NCI-H524 (cell line): Measurements from ENCODE around the gene GEMIN4.
"Not testable (repeated sequence)": the region's sequence is repeated elsewhere in the genome, so short reads cannot be mapped to it uniquely, and the experiment has no call there.

Experiments used
- DNase-seq, 2 experiments: peaks; one replicate each; lab custom pipeline; 2025; lab: John Stamatoyannopoulos, UW

Gene GEMIN4

DNA sequence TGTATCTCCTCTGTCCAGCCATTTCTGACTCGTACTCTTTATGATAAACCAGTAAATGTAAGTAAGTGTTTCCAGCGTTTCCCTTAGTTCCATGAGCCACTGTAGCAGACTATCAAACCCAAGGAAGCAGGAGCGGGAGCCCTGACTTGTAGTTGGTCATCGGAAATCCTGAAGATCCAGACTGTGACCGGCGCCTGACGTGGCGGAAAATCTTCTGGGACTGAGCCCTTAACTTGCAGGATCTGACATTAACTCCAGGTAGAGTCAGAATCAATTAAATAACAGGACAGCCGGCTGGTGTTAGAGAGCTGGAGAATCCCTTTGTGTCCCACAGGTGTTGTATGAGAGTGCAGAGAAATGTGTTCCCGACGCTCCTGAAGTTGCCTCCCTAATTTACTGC lies 26.0 kb upstream of the GEMIN4 start:
- DNase-seq, result no peak

DNA sequence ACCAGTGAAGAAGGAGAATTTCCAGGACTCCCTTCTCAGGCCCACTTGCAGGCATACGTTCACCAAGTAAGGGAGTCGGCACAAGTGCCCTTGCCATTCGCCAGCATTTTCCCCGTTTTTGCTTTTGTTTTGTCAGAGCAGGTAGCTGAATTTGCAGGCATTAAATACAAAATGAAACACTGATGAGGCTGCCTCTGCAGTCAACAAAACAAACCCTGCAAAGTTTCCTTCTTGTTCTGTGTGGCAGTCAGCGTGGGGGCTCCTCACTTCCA lies 22.2 kb upstream of the GEMIN4 start:
- DNase-seq, result no peak

DNA sequence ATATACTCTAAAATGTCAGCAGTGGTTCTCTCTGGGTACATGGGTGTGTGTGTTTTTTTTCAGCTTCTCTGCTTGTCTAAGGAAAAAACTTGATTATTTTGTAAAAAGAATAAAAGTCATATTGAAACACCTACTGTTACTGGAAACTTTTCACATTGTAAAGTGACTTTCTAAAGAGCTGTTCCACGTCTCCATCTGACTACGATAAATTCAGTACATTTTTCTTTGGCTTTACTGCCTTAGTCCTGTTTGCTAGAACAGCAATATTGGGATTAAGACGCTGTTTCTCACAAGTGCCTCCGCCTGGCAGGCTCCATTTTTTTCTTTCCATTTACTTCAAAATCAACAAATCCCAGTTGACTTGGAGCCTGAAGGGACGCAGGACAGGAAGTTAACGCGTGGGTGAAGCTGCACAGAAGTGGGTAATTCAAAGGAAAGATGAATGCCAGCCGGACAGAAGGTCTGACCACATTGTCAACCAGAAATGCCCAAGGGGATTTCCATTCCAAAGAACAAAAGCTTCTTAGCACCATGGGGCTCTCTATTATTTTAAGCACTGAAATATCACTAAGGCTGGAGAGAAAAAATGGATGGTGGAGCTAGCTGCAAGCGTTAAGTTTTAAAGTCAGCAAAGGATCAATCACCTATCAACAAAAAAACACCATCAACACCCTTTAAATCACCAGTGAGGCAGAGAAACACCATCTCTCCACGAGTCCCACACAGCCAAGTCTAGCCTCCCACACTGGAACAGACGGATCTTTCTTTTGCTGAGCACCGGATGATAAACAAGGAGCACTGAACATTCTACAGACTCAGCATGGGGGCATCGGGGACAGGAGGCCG lies 21.6 kb upstream of the GEMIN4 start:
- DNase-seq, result no peak

DNA sequence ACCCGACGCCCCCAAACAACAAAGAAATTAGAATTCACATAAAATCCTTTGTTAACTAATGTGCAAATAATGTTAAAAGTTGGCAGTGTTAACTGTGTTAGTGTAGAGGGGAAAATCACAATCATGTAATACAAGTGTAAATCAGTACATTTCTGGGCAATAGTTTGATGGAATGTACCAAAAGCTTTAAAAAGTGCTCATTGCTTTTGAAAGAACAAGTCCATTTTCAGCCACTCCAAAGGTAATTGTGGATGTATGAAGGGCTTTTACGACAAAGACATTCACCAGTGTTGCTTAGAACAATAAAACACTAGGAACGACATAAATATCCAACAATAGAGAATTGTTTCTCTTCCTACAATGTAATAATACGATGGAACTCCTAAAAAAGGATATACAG lies 21.0 kb upstream of the GEMIN4 start:
- DNase-seq, result no peak

DNA sequence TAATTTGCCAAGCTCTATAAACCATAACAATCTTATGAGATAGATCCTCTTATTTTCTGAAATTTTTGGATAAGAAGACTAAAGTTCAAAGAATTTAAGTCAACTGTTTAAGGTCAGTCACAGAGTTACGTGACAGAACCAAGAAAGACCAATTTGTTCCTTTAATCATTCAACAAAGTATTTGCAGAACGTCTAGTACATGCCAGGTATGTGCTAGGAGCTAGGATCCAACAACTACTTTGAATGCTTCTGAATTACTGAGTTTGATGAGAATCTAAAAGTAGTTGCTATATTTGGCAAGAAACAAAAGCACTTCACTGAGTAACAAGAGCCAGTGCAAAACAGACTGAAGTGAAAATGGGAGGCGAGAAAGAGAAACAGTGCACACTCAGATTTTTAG lies 15.0 kb upstream of the GEMIN4 start:
- no peak for DNase-seq

DNA sequence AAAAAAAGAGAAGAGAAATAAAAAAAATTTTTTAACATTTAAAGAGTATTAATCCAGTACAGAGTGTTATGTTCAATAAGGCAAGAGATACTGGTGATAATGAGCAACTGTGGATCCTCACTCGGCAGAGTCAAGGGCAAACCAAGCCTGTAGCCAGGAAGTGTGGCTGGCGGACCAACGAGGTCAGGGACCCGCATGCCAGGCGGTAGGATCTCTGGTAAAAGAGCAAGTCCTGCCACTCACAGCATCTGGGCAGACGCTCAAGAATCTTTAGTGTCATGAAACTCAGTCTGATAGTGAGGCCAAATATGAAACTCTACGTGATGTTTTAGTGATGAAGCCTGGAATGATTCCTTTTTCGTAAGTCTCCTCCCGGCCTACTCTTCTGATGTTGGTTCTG lies 8.3 kb upstream of the GEMIN4 start:
- no peak for DNase-seq

DNA sequence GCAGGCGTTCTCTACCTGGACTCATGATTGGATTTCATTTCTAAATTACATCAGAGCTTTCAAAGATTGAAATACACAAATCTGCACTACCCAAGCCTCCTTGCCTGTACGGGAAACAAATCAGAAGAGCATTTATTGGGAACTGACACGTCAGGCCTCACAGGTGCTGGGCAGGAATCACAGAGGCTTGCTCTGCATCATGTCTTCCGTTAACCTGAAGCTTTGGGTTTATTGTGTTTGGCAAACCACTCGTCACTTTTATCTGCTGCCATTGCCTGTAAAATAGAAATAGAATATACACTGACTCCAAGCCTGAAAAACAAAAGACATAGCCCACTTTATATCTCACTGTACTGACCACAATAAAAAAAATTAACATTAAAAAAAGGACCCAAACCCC lies 7.9 kb upstream of the GEMIN4 start:
- no peak for DNase-seq

DNA sequence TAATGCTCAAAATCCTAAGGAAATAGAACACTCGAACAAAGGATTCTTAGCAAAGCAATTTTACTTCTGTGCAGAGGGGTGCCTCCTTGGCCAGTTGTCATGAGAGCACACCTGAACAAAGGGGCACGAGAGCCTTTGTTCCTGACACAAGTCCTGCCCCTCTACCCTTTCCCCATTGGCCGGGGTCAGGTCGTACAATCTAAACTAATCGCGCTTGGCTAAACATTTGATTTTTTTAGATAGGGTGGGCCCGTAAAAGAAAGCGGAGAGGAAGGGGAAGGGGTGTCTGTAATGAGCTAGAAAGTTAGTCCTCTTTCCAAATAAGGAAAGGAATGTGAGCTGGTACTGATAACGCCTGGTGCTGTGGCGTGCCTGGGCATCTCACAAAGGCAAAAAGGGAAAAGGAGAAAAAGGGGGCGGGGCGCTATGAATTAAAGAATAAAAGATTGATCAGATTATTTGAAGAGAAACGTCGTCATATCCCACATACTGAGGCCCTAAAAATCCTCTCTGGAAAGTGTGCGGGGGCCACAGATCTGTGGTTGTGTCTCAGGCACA lies 4.0 kb upstream of the GEMIN4 start:
- DNase-seq, result not testable (repeated sequence)

DNA sequence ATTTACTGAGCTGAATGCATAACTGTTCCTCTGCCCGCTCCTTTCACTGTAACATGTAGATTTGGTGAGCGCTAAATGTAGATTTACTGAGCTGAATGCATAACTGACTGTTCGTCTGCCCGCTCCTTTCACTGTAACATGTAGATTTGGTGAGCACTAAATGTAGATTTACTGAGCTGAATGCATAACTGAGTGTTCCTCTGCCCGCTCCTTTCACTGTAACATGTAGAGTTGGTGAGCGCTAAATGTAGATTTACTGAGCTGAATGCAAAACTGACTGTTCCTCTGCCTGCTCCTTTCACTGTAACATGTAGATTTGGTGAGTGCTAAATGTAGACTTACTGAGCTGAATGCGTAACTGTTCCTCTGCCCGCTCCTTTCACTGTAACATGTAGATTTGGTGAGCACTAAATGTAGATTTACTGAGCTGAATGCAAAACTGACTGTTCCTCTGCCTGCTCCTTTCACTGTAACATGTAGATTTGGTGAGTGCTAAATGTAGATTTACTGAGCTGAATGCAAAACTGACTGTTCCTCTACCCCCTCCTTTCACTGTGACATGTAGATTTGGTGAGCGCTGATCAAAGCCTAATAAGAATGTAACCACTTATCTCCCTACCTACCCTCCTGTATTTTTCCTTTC lies 3.4 kb upstream of the GEMIN4 start:
- DNase-seq, result not testable (repeated sequence)

DNA sequence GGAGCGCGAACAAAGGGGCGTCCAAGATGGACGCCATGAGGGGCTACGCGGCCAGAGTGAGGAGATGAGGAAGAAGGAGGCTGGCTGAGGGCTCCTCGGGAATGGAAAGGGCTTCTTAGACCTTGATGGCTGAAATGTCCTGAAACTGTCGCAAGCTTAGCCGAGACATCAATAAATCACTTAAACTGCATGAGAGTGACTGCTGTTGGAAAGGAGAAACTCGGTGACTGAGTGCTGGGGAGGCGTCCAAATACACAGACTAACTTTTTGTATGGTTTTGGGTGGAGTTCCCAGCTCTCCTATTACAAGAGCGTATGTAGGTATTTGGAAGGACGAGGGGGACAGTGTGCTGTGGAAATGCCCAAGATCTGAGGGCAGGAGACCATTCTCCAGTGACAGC lies 1.4 kb upstream of the GEMIN4 start:
- no peak for DNase-seq

DNA sequence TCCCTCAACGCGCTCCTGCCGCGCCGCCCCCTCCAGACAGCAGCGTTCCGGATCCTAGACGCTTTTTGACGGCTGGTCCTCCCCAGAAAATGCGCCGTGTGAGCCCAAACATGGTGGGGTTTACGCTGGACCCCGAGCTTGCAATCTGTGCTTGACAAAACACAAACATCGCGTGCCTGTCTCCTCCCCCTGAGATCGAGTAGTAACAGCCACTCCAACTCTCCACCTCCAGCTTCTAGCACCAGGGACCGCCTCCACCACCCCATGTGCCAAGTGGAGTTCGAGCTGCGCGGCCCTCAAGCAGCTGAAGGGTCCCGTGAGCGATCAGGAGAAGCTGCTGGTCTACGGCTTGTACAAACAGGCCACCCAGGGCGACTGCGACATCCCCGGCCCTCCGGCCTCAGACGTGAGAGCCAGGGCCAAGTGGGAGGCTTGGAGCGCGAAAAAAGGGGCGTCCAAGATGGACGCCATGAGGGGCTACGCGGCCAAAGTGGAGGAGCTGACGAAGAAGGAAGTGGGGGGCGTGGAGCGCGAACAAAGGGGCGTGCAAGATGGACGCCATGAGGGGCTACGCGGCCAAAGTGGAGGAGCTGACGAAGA lies 656 bp upstream of the GEMIN4 start:
- peak in 1 of 2 experiments; percentile 36 for DNase-seq

DNA sequence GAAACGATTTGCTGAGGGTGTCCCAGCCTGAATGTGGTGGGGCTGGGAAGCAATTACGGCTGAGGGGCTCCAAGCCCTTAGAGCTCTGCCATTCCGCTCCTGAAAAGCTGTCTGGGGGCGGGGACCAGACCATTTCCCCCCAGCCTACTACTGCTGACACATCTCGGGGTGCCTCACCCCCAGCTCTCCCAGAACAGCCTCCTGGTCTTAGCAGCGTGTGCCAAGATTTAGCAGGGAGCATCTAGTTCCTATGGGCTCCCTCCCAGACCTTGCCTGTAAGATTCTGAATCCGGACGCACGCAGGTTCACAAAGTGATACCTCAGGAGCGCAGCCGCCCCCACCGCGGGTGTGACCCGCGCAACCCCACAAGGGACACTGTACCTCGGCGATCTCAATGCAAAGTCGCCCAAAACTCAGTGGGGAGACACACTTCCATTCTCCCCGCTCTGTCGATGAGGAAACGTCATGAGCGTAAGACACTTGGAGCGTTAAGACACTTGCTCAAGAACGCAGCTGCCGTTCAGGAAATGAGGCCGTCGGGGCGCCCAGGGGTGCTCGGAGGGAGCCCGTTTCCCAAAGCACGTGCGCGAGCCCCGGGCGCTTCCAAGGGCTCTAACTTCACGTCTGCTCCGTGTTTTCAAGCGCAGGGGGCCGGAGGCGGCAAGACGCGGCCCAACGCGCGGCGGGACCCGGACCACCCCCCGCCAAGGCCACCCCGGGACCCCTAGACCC lies 629 bp downstream of the GEMIN4 start:
- DNase-seq, result peak in 1 of 2 experiments; percentile 44

DNA sequence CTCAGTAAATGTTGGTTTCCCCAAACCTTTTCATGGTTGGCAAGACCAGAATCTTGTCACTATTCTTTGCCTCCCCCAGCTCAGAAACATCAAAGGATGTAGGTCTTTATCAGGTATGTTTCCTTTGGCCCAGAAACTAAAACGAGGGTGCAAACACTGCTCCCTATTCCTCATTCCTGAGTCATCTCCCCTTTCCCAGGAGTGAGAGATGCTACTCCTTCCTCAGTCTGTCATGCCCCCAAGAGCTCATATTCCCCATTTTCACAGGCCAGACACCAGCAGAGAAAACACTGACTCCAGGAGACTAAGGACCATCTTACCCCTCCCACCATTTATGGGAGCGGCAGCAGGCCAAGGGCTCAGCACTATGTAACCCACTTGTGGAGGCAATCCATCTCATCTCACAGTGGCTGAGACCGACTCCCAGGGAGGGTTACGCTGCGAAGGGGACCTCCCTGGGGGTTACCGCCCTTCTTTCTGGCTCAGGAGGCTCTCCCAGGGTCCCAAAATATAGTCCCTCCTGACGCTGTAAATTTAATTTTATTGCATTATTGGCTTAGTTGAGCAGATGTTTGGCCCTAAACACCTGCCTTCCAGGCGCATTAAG lies 1.5 kb downstream of the GEMIN4 start:
- no peak for DNase-seq

DNA sequence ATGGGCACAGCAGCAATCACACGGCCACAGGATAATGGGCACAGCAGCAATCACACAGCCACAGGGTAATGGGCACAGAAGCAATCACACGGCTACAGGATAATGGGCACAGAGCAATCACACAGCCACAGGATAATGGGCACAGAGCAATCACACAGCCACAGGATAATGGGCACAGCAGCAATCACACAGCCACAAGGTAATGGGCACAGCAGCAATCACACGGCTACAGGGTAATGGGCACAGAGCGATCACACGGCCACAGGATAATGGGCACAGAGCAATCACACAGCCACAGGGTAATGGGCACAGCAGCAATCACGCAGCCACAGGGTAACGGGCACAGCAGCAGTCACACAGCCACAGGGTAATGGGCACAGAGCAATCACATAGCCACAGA lies 2.7 kb downstream of the GEMIN4 start:
- DNase-seq, result not testable (repeated sequence)

DNA sequence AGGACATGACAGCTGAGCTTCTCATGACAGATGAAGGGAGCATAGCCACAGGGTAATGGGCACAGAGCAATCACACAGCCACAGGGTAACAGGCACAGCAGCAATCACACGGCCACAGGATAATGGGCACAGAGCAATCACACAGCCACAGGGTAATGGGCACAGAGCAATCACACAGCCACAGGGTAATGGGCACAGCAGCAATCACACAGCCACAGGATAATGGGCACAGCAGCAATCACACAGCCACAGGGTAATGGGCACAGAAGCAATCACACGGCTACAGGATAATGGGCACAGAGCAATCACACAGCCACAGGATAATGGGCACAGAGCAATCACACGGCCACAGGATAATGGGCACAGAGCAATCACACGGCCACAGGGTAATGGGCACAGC lies 3.5 kb downstream of the GEMIN4 start:
- DNase-seq, result not testable (repeated sequence)

DNA sequence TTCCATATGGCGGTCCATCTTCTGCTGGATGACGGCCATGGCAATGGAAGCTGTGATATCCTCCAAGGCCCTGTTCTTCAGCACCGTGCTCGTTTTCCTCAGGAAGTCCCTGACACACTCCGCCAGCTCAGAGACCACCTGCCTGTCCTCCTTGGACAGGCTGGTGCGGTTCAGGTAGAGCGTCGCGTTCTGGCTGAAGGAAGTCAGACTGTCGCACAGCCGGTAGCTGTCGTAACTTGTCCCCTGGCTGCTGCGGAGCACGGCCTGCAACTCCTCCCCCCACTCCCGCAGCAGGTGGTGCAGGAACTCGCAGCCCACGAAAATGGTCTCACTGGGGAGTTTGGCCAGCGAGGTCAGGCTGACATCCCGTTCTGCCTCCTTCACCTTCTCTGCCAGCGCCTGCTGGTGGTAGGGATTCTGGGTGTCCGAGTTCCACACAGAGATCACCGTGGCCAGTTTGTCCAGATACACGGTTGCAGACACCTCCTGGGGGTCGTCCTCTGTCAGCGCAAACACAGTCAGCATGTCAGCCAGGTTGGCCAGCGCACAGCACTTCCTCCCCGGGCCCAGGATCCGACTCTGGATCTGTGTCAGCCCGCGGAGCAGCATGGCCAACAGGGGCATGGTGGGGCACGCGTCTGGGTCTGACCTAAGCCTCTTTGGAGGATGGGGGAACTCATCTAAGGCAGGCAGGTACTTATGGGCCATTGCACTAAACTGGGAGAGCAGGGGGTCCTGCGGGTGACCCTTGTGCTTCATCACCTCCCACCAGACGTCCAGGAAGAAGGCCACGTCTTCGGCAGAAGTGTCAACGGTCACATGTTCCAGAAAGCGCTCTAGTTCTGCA lies 5.1 kb downstream of the GEMIN4 start:
- no peak for DNase-seq

DNA sequence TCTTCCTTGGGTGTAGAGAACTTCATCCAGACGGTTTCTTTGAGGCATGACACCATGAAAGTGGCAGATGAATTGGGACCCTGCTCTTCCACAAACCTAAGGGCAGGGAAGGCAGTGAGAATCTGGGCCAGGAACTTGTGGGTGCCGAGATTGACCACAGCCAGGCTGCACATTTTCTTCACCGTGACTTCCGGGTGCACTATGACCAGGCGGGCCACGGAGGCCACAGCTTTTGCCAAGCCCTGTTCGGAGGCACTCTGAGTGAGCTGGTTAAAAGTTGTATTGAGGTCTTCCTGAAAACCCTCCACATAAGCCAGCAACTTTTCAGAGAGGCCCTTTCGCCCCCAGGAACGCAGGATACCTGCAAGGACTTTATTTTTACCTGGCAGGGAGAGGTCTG lies 5.9 kb downstream of the GEMIN4 start:
- no peak for DNase-seq

DNA sequence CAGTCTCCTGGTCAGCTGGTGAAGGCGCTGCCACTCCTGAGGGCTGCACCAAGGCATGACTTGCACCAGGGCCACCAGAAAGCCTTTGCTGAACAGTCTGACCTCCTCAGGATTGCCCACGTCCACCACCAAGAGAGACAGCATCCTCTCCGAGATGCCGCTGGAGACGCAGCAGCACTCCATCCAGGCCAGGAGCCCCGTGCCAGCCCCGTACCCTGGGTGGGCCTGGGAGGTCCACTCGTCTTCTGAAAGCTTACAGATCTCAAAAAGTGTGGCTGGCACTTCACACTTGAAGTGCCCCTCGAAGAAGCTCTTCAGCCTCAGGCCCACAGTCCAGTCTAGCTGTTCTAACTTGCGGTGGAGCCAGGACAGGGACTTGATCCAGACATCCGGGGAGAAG lies 6.7 kb downstream of the GEMIN4 start:
- no peak for DNase-seq

DNA sequence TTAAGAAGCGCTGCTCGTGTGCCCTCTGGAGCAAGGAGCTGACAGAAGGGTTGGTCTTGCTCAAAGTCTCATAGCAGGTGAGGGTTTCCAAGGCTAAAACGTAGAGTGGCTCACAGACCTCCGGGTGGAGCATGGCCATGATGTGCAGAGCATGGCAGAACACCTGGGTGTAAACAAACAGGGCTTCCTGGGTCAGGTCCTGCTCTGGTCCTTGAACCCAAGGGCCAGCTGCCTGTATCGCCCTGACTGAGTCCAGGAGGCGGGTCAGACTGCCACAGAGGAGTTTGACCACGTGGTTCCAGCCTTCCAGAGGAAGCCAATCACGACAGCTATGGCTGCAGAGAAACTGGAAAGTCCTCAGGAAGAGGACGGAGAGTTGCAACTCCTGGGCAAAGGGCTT lies 7.1 kb downstream of the GEMIN4 start:
- no peak for DNase-seq

DNA sequence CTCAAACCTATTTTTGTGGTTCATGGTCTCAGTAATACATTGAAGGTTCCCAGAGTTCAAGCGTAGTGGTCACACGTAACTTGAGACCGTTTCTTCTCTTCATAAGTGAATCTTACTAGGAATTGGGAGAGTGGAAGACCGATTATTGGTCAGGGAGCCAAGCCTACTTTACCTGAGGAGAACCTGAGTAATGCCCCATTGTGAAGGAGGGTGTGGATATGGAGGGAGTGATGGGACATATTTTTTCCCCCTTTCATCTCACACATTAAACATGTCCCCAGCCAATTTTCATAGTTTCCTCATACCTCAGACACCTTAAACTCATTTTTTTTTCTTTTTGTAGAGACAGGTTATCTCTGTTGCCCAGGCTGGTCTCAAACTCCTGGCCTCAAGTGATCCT lies 8.9 kb downstream of the GEMIN4 start:
- DNase-seq, result no peak

DNA sequence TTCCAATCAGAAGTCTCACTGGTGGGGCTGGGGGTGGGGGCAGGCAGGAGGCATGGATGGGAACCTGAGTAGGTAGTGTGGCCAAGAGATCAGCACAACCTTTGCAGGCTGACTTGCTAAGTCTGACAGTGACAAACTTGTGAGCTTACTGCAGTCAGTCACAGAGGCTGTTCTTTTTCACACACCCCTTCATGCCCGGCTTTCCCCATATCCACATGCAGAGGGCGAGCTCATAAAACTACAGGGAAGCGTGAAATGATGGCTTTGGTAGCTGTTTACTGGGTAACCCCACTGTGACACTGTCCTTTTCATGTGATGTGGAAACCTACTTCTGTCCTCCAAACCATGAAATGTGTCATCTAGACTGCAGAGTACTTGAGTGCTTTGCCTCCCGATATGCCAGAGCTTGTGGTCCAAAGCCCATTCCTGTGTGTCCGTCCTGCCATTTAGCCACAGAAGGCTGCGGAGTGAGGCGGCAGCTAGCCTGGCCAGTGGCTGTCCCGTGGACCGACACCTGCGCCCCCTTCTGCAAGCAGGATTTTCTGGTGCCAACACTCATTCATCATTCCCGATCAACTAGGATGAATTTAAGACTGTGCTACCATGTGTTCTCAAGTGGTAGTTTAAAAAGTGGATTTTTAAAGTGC lies 9.8 kb downstream of the GEMIN4 start:
- no peak for DNase-seq
